ENCODE results near the gene NFIC.

The NFIC gene

DNA sequence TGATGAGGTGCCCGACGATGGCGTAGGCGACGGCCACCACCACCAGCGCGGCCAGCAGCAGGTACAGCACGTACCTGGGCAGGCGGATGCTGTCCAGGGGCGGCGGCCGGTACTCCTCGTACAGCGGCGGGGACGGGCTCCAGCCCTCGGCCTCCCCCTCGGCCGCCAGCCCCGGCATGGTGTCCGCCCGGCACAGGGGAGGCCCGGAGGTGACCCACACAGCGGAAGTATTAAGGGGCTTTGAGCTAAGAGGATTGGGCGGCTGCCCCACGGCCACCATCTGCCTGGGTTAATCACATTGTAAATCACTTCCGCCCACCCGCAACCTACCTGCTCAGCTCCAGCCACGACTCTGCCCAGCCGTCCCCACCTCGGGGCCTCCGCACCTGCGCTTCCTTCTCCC, 116.8 kb downstream of the NFIC start, which contains the start of gene SMIM44:
SMIM44 (minus strand) TSS at position 216 of the 403 bp plus-strand sequence; CDS start at position 178, 38 bp downstream.
- Histone ChIP-seq H3K36me3 (ENCODE audit: insufficient read depth, low read length) (no peaks in the 10 kb centered on the region; the same call in 1 of the 2 replicates), H3K9me3 (ENCODE audit: low read length) (no peaks in the 10 kb centered on the region), H3K4me3 (ENCODE audit: low read depth, low read length, poor library complexity, severe bottlenecking) (no peak within 1 kb of the TSS), H4K20me1 (ENCODE audit: insufficient read depth, low read length) (no peaks in the 10 kb centered on the region), H3F3A (ENCODE audit: insufficient read depth, low read length) (no peaks in the 10 kb centered on the region), H3K27ac (ENCODE audit: low read depth, low read length, poor library complexity, severe bottlenecking) (no peak within 1 kb of the TSS), H3K27me3 (ENCODE audit: insufficient read depth, low read length) (no peaks in the 10 kb centered on the region), H3K4me2 (ENCODE audit: low read length) (no peak within 1 kb of the TSS), H2AFZ (ENCODE audit: low read length) (no peak within 1 kb of the TSS), H3K4me1 (ENCODE audit: insufficient read depth, low read length, severe bottlenecking) (peaks cover 28% of the 10 kb centered on the region), H3K9ac (ENCODE audit: low read length) (no peak within 1 kb of the TSS), H3K79me2 (ENCODE audit: insufficient read depth, low read length) (no peaks in the 10 kb centered on the region), H3K9me2 (ENCODE audit: low read depth, low read length) (no peaks in the 10 kb centered on the region)
- no peak for TF ChIP-seq EZH2 (IDR thresholded peaks at IDR 0.05; ENCODE audit: borderline replicate concordance, low read length)
- TF ChIP-seq, protein P1, sequence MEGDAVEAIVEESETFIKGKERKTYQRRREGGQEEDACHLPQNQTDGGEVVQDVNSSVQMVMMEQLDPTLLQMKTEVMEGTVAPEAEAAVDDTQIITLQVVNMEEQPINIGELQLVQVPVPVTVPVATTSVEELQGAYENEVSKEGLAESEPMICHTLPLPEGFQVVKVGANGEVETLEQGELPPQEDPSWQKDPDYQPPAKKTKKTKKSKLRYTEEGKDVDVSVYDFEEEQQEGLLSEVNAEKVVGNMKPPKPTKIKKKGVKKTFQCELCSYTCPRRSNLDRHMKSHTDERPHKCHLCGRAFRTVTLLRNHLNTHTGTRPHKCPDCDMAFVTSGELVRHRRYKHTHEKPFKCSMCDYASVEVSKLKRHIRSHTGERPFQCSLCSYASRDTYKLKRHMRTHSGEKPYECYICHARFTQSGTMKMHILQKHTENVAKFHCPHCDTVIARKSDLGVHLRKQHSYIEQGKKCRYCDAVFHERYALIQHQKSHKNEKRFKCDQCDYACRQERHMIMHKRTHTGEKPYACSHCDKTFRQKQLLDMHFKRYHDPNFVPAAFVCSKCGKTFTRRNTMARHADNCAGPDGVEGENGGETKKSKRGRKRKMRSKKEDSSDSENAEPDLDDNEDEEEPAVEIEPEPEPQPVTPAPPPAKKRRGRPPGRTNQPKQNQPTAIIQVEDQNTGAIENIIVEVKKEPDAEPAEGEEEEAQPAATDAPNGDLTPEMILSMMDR (IDR thresholded peaks at IDR 0.05; ENCODE audit: low read length): no peak

GRCh38 chr19:3491396-3492119, 125.2 kb downstream of the NFIC start:
- H3K4me2 ChIP-seq (ENCODE audit: low read length): no peak overlapping the region
- no peak overlapping the region for H3K9ac ChIP-seq (ENCODE audit: low read length)
- no peaks in the 10 kb centered on the region for H4K20me1 ChIP-seq (ENCODE audit: insufficient read depth, low read length)
- no peak overlapping the region for H2AFZ ChIP-seq (ENCODE audit: low read length)
- no peak overlapping the region for H3K4me3 ChIP-seq (ENCODE audit: low read depth, low read length, poor library complexity, severe bottlenecking)
- H3K27ac ChIP-seq (ENCODE audit: low read depth, low read length, poor library complexity, severe bottlenecking): no peak overlapping the region
- no peaks in the 10 kb centered on the region for H3K9me3 ChIP-seq (ENCODE audit: low read length)
- no peaks in the 10 kb centered on the region for H3K79me2 ChIP-seq (ENCODE audit: insufficient read depth, low read length)
- no peaks in the 10 kb centered on the region for H3F3A ChIP-seq (ENCODE audit: insufficient read depth, low read length)
- H3K9me2 ChIP-seq (ENCODE audit: low read depth, low read length): no peaks in the 10 kb centered on the region
- no peaks in the 10 kb centered on the region for H3K27me3 ChIP-seq (ENCODE audit: insufficient read depth, low read length)
- peaks cover 42% of the 10 kb centered on the region for H3K36me3 ChIP-seq (ENCODE audit: insufficient read depth, low read length)
- TF ChIP-seq, protein P1 (IDR thresholded peaks at IDR 0.05; ENCODE audit: low read length): no peak
- TF ChIP-seq EZH2 (IDR thresholded peaks at IDR 0.05; ENCODE audit: borderline replicate concordance, low read length): no peak
- peaks cover 12% of the 10 kb centered on the region for H3K4me1 ChIP-seq (ENCODE audit: insufficient read depth, low read length, severe bottlenecking)

GRCh38 chr19:3492131-3492839, 125.9 kb downstream of the NFIC start:
- no peaks in the 10 kb centered on the region for H3F3A ChIP-seq (ENCODE audit: insufficient read depth, low read length)
- H3K27me3 ChIP-seq (ENCODE audit: insufficient read depth, low read length): no peaks in the 10 kb centered on the region
- H3K27ac ChIP-seq (ENCODE audit: low read depth, low read length, poor library complexity, severe bottlenecking): no peak overlapping the region
- no peak for TF ChIP-seq EZH2 (IDR thresholded peaks at IDR 0.05; ENCODE audit: borderline replicate concordance, low read length)
- TF ChIP-seq, protein P1 (IDR thresholded peaks at IDR 0.05; ENCODE audit: low read length): no peak
- no peak overlapping the region for H2AFZ ChIP-seq (ENCODE audit: low read length)
- H3K9me3 ChIP-seq (ENCODE audit: low read length): no peaks in the 10 kb centered on the region
- H3K79me2 ChIP-seq (ENCODE audit: insufficient read depth, low read length): no peaks in the 10 kb centered on the region
- H3K4me1 ChIP-seq (ENCODE audit: insufficient read depth, low read length, severe bottlenecking): peaks cover 12% of the 10 kb centered on the region
- H3K4me3 ChIP-seq (ENCODE audit: low read depth, low read length, poor library complexity, severe bottlenecking): no peak overlapping the region
- peaks cover 49% of the 10 kb centered on the region for H3K36me3 ChIP-seq (ENCODE audit: insufficient read depth, low read length)
- no peak overlapping the region for H3K9ac ChIP-seq (ENCODE audit: low read length)
- no peaks in the 10 kb centered on the region for H4K20me1 ChIP-seq (ENCODE audit: insufficient read depth, low read length)
- H3K4me2 ChIP-seq (ENCODE audit: low read length): no peak overlapping the region
- no peaks in the 10 kb centered on the region for H3K9me2 ChIP-seq (ENCODE audit: low read depth, low read length)

All from OCI-LY1 (cell line).